Measurements from ENCODE around the gene HBS1L.

The HBS1L gene

DNA sequence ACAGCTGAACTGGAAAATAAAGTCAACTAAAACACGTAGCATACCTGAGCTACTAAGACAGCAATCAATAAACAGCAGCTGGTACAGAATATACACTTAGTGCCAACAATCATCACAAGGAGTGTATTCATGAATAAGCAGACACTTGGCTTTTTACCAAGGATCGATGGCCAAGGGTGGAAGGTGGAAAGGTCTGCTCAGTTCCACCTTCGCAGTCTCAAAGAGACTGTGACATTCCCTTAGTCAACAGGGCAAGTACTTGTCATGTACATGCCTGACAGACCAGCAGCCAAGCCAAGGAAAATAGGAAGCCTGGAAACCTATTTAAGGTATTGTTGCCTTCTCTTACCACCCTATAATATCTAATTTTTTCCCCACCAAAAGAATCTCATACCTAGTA lies 21.4 kb downstream of the HBS1L start:
- no peak for DNase-seq

DNA sequence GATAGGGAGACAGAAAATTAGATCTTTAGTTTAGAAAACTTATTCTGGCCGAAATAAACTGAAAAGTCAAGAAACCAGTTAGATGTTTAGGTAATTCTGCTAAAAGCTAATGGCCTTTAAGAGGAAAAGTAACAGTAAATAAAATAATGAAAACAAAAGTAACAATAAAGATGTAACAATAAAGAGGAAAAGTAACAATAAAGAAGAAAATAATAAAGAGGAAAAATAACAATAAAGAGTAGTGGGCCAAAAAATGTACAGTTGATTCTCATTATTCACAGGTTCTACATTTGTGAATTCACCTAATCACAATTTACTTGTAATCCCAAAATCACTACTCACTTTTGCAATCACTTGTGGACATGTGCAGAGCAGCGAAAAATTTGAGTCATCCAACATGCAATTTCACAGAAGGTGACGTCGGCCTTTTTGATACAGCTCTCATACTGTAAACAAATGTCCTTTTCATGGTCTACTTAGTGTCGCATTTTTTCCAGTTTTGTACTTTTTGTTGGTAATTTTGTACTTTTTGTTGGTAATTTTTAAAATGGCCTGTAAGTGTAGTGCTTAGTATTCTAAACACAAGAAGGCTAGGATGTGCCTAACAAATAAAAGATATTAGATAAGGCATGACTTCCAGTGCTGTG lies 24.0 kb downstream of the HBS1L start:
- DNase-seq, result no peak

DNA sequence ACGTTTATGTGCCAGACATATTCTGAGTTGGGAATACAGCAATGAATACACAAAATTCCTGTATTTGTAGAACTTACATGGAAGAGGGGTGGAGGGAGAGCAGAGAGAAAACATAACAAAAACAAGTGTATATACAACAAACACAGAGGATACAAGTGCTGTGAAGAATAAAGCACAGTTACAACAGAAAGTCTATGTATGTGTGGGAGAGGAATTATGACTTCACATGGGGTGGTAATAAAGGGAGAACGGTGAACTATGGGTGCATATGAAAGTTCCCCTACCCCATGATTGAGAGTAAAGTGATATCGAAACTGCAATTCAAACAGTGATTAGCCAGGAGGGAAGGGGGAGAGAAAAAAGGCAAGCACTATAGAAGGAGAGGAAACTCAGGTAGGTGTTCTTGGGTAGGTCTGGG lies 24.6 kb downstream of the HBS1L start:
- DNase-seq, result no peak

DNA sequence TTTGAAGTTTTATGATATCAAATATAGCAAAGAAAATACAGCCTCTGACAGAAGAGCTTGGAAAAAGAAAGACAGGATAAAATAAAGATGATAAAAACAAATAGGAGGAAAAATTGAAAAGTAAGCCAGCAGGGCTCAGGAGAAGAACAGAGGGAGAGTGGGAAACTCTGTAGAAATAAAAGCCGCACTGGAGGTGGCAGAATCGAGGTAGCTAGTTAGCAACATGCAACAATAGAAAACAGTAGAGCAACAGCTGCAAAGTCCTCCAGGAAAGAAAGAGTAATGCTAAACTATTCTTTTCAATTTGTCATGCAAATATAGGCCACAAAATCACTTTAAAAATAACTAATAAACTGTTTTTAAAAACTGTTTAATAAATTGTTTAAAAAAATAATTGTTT lies 28.8 kb downstream of the HBS1L start:
- DNase-seq, result no peak

DNA sequence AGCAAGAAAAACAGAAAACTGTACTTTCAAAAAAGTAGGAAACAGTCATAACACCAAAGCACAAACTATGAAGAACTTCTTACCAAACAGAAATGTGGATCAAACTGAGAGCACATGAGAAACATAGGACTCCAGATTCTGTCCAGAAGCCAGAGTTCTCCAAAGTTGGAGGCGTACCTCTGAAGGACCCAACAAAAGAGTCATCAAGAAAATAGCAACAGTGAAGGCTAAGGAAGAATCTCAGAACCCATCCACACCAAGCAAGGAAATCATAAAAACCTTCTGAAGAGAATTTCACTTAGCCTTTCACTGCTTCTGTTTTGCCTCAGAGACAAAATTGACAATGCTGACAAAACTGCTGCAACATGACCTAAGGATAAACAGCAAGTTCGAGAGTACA lies 29.4 kb downstream of the HBS1L start:
- DNase-seq, result no peak

DNA sequence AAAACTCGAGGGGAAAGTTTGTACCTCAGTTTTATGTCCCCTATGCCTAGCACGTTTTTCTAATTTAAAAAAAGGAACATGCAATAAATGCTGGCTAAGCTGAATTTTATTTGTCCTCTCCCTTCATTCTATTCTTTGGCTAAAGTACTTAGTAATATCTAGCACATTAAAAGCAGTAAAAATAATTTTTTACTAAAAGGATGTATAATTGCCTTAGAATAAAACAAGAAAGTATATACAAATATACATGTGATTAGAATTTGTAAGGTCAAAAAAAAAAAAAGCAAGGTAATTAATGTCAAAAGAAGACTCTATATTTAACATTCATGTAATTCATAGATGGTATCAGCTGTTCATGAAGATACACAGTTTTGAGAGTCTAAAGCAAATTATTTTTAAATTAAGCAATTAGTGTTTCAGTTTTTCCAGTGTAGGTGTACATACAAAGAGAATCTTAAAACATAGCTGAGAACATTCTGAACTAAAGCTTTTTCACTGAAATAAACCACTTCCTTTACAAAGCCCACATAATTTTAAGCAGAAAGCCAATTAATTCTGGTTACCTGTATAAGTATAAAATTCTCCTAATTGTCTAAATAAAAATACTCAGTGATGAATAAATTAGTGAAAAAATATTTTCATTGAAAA lies 32.4 kb downstream of the HBS1L start:
- DNase-seq, result no peak

DNA sequence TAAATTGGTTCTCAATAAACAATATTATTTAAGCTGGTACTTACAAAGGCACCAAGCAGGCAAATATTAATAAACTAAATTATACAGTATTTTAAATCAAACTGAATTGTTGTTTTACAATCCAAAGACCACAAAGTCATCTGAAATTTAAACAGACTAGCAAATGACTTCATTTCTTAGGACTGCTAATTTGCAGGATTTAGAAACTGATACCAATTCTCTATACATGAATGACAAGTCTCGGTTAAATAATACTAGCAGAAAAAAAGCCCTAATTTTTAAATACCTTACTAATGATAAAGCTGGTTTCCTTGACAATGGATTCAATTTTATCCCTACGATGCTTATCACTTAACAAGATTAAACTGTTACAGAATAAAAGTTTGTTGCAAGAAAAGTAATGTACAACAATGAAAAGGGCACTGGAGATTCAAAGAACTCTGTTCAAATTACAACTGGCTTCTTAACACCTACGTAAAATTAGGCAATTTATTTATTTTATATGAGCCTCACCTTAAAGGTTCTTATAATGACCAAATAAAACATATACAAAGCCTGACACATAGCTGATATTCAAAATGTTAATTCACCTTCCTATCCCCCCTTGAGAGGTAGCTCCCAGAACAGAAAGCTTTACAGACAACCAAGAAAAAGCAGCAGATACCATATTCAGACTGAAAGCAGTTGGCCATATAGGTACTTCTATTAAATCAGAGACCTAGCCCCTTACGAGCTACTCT lies 33.1 kb downstream of the HBS1L start:
- DNase-seq, result no peak

DNA sequence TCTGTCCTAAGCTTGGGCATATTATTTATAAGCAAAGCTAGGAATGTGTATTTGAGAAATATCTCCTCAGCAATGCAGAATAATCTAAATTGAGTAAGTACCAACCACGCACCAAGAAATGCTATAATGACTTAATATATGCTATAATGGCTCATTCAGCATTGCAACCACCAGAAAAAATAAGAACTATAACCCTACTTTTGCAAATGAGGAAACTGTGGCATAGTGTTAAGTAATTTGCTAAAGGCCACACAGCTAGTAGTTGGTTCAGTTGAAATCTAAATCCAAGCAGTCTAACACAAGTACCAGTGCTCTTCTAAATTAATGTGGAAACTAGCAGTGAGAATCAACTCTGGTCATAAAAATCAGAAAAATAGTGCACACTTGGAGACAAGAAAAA lies 35.7 kb downstream of the HBS1L start:
- no peak for DNase-seq

DNA sequence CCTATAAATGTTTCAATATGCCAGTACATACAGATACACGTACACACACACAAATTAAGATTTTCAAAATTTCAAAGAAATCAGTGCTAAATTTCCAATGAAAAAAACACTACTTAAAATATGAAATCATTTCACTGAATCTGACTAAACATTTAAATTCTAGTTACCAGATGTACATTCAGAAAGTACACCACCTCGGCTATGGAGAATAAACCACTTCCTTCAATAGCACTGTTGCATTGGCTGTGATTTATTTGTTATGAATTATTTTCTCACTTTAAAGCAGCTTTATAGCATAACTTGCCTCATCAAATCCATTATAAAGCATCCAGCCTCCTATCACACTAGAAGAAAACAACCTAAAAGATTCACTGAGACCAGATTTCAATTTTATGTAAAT lies 36.6 kb downstream of the HBS1L start:
- DNase-seq, result no peak

DNA sequence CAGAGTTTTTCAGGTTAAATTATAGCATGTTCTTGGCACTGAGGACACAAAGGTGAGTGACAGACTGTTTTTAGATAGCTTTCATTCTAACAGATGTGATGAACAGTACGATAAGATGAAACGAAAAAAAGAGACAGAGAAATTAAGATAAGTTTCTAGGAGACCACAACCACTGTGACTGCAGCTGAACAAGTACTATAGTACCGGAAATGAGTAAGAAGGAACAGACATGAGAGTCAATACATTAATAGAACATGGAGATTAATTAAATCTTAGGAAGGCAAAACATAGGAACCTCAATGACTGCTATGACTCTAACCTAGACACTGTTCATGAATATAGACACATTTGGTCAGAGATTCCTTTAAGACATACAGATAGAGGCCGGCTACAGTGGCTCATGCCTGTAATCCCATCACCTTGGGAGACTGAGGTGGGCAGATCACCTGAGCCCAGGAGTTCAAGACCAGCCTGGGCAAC lies 40.2 kb downstream of the HBS1L start:
- no peak for DNase-seq

DNA sequence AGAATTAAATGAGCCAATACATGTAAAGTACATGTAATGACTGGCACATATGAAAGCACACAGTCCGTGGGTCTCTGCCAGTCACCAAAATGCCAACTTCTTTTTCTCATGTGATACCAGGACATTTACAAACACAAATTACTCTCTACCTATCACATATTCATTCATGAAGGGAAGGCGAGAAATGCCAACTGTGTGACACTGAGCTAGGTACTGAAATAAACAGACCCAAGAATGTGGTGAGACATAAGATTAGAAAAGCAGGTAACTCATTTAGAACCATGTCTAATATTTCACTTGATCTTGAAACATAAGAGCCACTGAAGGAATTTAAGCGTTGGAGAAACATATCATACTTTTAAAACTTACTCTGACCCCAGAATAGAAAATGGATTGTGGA lies 41.4 kb downstream of the HBS1L start:
- DNase-seq, result no peak

DNA sequence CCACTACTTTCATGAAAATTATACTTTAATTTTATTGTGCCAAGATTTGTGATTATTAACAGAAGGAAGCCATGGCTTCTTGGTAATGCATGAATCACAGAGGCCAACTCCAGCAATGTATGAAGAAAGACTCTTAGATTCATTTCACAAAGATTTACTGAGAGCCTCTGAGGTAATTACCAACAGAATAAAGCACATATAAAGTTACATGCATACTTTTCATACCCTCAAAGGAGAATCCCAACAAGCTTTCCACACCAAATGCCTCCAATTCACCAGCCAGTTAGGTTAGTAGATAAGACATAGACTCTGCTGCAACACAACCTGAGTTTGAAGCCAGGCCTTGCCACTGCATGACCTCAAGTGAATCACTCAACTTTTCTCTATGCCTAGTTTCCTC lies 41.9 kb downstream of the HBS1L start:
- DNase-seq, result no peak

DNA sequence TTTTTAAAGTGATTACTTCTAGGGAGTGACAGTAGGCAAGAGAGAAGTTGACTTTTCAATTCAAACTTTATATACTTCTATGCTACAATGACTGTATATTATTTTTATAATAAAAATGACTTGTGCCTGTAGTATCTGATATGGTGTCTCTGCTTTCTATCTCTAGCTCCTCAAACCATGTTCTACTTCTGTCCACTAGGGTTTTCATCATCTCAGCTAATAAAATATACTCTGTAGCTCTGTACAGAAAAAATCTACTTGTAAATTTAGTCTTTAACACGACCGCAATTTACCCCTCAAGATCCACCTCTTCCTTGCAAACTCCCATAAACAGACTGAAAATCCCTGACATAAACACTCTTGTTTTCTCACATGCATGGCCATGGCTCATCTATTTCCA lies 42.3 kb downstream of the HBS1L start:
- DNase-seq, result no peak

DNA sequence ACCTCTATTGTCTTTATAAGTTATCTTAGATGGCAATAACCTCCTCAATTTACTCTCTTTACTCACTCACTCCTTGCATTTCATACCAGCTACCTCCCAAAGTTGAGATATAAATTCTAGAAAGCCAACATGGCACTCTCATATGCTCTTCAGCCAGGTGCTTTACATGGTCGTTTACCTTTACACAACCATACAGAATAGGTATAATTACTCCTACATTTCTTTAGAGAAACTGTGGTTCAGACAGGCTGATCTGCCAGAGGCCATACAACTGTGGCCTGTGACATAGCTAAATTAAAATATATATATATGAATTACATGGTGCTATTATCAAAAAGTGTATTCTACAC lies 45.7 kb downstream of the HBS1L start:
- DNase-seq, result no peak

DNA sequence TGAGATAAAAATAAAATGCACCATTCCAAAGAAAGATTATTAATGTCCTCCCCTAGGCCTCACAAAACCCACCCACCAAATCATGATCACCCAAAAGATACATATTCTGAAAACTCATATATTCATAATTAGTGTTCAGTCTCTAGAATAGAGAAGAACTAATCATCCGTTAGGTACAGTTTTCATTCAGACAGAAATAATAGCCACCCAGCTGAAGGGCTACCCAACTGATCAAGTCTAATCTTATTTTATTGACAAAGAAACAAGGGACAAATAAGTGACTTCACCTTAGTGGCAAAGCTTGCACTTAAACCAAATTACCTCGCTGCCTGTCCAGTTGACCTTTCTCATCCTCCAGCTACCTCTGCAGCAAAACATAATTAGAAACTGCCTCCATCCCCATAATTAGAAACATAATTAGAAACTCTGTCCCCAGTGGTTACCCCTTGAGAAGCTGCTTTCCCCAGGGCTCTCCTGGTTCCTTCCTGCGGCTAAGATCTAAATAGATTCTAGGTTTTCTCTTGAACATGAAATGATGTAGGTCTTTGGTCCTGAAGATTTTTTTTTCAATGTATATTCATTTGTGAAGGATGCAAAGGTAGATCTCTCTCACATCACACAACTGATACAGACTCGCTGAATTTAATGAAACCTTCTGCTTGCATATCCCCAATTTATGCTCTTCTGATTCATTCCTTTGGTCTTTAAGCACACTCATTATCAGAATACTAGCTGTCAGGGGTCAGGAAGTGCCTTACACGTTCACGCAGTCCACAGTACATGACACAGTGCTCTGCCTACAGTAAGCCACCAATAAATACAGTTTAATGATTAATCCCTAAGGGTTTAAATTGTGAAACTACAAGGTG lies 46.3 kb downstream of the HBS1L start:
- no peak for DNase-seq

DNA sequence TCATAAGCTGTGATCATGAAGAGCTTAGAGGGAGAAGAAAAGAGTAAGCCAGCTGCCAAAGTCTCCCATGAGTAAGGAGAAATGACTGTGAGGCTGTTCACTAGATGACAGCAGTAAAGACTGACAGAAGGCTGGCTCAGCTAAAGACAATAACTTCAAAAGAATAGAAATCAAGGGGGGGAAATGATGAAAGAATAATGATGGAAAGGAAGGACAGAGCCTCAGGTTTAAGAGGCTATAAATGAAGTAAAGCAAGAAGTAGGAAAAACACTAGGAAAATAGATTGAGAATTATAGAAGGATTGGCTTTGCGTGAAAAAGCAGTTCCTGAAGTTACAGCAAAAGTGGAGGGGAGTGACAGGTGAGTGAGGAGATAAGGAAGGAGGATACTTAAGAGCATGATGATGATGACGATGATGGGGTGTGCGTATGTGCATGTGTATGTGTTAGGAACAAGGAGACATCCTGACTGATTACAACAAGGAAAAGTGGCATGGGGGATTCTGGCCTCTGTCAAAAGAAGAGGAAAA lies 48.2 kb downstream of the HBS1L start:
- DNase-seq, result no peak

DNA sequence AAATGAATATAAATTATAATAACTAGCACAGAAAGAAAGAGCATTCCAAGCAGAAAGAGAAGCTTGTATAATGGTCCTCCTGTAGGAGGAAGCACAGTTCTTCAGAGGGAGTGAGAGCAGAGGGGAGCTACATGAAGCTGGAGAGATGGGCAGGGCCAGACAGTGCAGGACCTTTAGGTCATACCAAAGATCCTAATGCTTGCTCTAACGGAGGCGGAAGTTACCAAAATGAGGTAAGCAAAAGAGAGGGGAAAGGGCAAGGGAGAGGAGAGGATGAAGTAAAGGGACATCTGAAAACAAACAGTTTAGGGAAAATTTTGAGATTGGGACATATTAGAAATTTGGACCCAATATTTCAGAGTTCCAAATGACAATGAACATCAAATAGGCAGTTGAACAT lies 50.2 kb downstream of the HBS1L start:
- DNase-seq, result no peak

DNA sequence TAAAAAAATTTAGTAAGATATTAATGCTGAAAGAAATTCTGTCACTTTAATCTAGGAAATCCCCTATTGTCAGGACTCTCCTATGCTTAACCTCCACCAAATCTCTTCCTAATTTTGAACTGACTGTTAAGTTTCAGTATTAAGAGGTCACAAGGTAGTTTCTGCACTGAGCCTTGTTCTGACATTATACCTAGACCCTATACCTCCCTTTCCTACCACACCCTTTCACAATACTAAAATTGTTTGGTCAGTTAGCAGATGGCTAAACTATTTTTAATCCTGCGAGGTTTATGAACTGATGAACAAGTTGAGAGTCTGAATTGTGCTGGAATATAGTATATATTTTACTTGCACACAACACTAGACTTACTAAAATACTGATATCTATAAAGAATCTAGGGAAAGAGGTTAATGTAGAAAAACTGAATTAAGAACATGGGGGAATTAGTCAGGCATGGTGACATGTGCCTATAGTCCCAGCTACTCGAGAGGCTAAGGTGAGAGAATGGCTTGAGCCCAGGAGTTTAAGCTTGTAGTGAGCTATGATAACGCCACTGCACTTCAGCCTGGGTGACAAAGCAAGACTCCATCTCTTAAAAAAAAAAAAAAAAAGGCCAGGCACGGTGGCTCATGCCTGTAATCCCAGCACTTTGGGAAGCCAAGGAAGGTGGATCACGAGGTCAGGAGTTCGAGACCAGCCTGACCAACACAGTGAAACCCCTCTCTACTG lies 51.5 kb downstream of the HBS1L start:
- DNase-seq, result no peak

DNA sequence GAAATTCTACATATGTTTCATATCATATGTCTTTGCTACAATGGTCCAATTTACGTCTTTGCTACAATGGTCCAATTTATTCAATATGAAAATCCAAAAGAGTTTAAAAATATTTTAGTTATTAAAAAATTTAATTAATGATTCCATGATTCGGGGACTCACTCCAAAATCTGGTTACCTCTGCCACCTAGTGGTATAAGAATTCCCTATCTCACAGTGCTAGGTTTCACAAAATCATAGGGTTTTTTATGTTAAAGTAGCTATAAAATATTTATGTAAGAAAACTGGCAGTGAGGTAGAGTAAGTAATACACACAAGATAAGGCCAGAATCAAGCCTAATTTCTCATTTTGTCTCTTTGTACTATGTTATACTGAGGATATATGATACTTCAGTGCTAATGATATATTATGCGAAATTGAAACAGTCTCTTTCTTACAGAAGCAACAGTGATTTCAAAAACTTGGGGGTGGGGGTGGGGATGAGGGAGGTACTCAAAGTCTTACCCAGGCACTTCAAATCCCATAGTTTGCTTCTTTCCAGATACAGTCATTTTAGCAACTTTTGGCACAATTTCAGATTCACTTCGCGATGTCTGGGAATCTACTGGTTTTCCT lies 52.3 kb downstream of the HBS1L start:
- no peak for DNase-seq

DNA sequence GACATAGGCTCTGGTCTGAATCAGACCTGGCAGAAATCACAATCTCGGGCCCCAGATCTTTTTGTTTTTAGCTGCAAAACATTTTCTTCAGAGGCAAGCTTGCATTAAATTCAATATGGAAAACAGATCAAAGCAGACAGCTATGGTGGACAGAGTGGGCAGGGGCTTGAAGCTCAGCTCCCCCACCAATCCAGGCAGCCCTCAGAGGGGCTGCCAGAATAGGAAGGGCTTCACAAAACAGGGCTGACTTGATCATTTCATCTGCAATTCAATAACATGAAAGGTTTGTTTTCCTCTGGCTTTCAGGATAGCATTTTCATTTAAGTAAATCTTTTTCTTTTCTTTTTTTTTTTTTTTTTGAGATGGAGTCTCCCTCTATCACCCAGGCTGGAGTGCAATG lies 55.5 kb downstream of the HBS1L start:
- DNase-seq, result no peak

DNA sequence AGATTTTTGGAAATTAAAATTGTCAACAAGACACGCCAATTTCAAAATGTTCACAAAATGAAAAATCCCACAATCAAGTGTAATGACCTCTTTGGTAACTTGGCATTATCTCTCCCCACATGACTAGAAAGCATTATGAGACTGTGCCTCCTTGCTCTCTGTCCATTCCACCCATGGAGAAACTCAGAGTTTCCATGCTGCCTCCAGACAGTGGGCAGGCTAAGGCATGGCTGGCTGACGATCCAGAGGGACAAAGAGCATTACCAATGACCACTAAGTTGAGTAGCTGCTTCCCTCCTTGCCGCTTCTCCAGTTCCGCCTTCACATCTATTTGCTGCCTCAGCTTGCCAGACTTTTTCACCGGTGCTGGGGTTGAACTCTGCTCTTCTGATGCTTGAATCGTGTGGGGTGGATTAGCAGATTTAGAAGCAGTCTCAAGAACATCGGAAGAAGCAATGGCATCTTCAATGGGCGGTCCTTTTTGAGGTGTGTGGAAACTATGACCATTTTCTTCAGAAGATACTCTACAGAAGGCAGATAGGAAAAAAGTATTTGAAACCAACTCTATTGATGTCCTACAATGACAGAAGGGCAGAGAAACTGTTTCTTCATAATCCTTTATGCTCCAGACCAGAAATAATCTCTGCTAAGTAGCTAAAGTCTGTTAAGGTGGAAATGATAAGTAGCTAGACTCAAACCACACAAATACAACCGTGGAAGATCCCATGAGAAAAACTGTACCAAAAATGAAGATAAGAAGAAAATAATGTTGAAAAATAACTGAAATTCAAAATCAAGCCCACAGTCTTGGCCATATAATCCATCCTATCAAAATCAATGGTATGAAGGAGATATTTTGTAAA lies 57.3 kb downstream of the HBS1L start:
- DNase-seq, result no peak
